HFF-Myc (cell line): Measurements from ENCODE around the gene SLC6A5.

Experiments used
- DNase-seq: peaks from one replicate; pipeline ENCODE4 v3.0.0-alpha.2; 2011; ENCODE audit warnings: low read depth; ENCODE audit errors: extremely low read depth
- H3K4me3 ChIP-seq: replicated peaks from 2 replicates; pipeline ENCODE4 v1.5.1; 2011; ENCODE audit warnings: low read depth, mild to moderate bottlenecking, control low read depth, low read length
- TF ChIP-seq, protein P1 (sequence below): IDR thresholded peaks from 2 replicates; pipeline ENCODE4 v1.5.1; 2012; ENCODE audit warnings: mild to moderate bottlenecking, low read depth, low read length, control low read depth; ENCODE audit errors: missing control alignments

Gene SLC6A5

DNA sequence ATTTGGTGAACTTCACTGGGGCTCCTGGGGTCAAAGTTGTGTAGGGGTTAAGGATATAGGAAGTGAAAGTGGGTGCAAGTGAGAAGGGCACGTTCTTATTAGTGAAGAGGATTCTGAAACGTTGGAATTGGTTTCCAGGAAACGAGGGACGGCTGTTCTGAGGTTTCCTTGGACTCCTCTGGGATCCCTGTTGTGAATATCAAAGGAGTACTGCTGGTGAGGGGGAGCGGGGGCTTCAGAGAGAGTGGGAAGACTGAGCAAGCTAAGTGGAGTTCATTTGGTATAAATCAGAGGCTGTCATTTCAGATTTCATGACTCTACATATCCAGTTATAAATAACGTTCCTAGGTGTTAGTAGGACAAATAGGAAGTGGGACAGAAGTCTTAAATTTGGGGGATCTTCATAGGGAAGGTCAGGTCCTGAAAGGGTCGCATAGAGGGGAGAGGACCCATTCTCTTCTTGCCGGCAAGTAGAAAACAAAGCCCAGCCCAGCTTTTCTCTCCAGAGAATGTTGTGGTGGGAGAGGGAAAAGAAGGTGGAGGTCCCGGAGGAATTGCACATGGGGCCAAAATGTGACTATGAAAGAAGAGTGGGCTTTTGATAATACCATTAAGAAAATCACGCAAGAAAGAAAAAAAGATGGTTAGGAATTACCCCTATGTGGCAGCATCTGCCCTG lies 68.9 kb downstream of the SLC6A5 start:
- TF ChIP-seq, protein P1, sequence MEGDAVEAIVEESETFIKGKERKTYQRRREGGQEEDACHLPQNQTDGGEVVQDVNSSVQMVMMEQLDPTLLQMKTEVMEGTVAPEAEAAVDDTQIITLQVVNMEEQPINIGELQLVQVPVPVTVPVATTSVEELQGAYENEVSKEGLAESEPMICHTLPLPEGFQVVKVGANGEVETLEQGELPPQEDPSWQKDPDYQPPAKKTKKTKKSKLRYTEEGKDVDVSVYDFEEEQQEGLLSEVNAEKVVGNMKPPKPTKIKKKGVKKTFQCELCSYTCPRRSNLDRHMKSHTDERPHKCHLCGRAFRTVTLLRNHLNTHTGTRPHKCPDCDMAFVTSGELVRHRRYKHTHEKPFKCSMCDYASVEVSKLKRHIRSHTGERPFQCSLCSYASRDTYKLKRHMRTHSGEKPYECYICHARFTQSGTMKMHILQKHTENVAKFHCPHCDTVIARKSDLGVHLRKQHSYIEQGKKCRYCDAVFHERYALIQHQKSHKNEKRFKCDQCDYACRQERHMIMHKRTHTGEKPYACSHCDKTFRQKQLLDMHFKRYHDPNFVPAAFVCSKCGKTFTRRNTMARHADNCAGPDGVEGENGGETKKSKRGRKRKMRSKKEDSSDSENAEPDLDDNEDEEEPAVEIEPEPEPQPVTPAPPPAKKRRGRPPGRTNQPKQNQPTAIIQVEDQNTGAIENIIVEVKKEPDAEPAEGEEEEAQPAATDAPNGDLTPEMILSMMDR = no peak
- no peak for DNase-seq
- no peak overlapping the region for H3K4me3 ChIP-seq

DNA sequence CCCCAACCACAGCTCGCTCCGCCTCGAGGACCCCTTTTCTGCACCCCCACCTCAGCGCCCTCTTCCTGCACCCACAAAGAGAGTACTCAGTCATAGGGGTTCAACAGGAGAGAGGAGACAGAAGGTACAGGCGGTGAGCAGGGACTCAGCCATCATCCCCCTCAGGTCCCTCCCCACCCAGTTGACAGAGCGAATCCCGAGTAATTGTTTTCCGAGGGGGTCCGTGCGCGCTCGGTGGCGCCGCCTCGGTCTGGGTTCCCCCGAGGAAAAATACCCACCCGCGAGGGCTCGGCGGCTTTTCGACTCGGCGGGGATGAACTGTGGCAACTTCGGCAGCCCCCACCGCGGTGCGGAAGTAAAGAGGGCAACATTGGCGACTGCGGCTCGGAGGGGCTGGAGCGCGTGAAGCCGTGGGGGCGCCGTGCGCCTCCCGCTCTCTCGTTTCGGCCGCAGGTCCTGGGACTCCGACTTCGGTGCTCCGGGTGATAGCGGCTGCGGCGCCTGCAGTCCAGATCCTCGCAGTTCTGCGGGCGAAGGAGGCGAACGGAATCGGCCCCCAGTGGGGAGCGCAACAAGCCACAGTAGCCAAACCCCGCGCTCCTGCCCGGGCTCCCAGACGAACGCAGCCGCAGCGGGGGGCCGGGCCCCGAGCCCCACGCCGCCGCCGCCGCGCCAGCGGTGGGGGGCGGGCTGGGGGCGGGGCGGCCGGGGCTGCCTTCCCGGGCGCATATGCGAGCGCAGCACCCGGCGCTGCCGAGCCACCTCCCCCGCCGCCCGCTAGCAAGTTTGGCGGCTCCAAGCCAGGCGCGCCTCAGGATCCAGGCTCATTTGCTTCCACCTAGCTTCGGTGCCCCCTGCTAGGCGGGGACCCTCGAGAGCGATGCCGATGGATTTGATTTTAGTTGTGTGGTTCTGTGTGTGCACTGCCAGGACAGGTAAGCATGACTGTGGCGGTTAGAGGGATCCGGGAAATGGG lies 69.7 kb downstream of the SLC6A5 start, which contains the start of gene NELL1:
NELL1 (plus strand) TSS at position 743 of the 976 bp plus-strand sequence.
- H3K4me3 ChIP-seq = no peak within 1 kb of the TSS
- DNase-seq = no peak
- TF ChIP-seq, protein P1 = no peak

DNA sequence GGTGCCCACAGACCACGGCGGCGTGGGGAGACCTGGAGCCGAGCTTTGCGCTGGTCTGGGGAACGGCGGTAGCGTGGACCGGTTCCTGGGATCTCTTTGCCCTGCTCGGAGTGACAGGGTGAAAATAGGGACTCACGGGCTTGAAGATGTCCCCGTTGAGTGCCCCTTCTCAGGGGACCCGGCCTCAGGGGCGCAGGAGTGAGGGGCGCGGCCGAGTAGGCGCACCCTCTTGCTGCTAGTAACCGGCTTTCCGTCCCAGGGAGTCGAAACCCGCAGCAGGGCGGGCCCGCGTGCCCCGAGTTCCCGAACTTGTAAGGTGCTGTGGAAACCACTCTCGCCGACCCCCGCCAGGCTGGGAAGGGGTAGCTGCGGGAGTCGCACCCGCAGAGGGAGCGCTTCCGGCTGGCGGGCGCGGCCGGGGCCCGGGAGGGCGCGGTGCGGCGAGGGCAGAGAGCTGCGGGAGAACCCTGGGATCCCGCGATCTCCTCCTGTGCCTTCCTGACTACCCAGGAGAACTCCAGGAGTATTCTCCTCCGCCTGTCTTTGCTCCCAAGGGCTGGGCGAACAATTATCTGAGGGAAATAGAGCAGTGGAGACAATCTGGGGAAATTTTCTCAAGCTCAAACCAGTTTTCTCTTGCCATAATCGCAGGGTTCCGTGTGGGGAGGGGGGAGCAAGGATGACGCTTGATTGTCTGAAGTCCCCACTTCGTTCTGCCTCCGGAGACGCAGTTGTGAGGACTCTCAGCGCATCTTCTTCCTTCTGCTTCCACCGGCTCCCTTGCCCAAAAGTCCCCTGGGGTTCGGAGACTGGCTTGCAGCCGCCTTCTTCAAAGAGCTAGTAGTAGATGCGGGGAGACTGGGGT lies 70.6 kb downstream of the SLC6A5 start:
- H3K4me3 ChIP-seq = no peak overlapping the region
- TF ChIP-seq, protein P1 = no peak
- DNase-seq = no peak

DNA sequence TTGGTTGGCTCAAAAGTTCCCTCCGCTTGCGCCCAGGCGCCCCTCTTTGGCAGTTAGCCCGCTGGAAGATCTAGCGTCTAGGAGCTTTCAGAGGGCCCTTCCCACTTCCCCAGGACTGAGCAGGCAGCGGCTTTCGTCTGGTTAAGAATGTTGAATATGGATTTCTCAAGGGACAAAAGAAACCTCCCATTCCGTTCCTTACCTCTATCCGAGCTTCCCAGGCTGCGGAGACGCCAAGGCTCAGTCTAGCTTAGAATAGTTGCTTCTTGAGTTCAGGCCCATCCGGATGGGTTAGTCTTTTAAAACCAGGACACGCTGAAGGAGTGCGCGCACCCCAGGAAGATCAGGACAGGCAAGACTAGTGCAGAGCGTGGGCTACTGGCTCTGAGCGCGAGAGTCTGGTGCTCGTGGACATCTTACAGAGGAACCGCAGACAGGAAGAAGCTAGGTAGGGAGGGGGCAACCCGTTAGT lies 71.6 kb downstream of the SLC6A5 start:
- TF ChIP-seq, protein P1 = no peak
- no peak overlapping the region for H3K4me3 ChIP-seq
- DNase-seq = no peak

DNA sequence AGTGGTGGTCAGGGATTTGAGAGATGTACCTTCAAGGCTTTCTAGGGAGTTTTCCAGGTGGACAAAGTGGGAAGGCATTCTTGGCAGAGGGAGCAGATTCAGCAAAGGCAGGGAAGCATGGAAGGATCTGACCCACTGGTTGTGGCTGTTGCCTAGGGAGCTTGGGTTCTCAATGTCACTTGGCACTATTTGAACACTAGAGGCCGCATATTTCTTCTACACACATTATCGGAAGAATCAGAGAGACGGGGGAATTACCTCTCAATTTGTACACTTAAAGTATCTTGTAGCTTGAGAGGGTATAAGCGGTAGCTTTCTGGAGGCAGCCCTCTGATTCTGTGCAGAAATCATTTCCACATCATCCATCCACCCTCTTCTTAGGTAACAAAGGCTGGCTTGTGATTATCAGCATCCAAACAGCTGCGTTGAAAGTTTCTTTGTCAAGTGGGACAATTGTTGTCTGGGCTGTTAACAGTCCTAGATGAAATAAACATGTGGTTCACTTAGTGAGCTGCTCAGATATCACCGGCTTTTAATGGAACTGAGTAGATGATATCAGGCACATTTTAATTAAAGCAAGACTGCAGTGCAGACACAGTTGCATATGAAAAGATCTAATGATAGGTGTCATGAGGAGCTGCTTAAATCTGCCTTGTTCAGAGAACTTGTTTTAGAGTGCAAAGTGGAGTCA lies 72.6 kb downstream of the SLC6A5 start:
- no peak overlapping the region for H3K4me3 ChIP-seq
- TF ChIP-seq, protein P1 = peak; percentile 26
- DNase-seq = no peak

DNA sequence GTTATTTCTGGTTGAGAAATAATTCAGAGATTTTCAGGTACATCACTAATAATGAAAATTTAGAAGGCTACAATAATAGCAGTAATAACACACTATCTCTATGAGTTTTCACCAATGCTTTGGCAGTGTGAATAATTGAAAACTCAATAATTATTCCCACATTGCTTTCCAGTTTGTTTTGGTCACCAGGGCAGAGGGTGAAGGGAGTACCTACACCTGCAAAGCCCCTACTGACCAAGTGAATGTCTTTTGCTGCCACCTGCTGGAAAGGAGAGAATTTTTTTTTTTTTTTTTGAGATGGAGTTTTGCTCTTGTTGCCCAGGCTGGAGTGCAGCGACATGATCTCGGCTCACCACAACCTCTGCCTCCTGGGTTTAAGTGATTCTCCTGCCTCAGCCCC lies 73.2 kb downstream of the SLC6A5 start:
- TF ChIP-seq, protein P1 = peak; percentile 22
- no peak for DNase-seq
- H3K4me3 ChIP-seq = no peak overlapping the region
